ENCODE measurements around the gene SLC43A1.

DNA sequence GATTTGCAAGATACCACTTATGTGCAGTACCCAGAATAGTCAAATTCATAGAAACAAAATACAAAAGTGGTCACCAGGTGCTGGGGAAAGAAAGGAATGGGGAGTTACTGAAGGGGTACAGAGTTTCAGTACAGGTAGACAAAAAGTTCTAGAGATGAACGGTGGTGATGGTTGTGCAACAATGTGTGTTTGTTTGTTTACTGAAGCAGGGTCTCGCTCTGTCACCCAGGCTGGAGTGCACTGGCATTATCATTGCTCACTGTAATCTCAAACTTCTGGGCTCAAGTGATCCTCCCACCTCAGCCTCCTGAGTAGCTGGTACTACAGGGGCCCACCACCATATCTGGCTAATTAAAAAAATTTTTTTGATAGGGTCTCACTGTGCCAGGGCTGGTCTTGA, 39.9 kb upstream of the SLC43A1 start:
- TF ChIP-seq CTCF (IDR thresholded peaks at IDR 0.05; ENCODE audit: low read depth, low read length, poor library complexity, severe bottlenecking) (no peak), EZH2phosphoT487 (IDR thresholded peaks at IDR 0.05; ENCODE audit: borderline replicate concordance, low read length) (no peak)
